ES-I3 (cell line): ENCODE data around the gene MAPK10.
"Not testable (repeated sequence)": the region's sequence is repeated elsewhere in the genome, so short reads cannot be mapped to it uniquely, and the experiment has no call there.

Experiments used
- H3K36me3 ChIP-seq: 2 replicates; pipeline ENCODE4 v1.6.1; 2013; ENCODE audit warnings: mild to moderate bottlenecking, low read length, control low read depth, moderate library complexity; ENCODE audit not compliant: insufficient read depth
- H3K4me1 ChIP-seq: 2 replicates; pipeline ENCODE4 v1.6.1; 2013; ENCODE audit warnings: mild to moderate bottlenecking, control low read depth, low read length; ENCODE audit not compliant: insufficient read depth
- H3K9ac ChIP-seq: 2 replicates; pipeline ENCODE4 v1.6.1; 2013; ENCODE audit warnings: low read depth, mild to moderate bottlenecking, low read length, moderate library complexity
- H3K9me3 ChIP-seq: 2 replicates; pipeline ENCODE4 v1.6.1; 2013; ENCODE audit warnings: mild to moderate bottlenecking, low read length, moderate library complexity; ENCODE audit not compliant: control insufficient read depth, insufficient read depth

Gene MAPK10

DNA sequence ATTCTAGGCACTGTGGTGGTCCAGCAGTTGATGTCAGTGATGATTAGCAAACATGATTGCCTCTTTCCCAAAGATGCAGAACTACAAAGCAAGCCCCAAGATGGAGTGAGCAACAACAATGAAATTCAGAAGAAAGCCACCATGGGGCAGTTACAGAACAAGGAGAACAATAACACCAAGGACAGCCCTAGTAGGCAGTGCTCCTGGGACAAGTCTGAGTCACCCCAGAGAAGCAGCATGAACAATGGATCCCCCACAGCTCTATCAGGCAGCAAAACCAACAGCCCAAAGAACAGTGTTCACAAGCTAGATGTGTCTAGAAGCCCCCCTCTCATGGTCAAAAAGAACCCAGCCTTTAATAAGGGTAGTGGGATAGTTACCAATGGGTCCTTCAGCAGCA, 365.3 kb downstream of the MAPK10 start:
- no peak overlapping the region for H3K9ac ChIP-seq
- H3K4me1 ChIP-seq, result no peaks in the 10 kb centered on the region
- H3K36me3 ChIP-seq, result no peaks in the 10 kb centered on the region
- no peaks in the 10 kb centered on the region for H3K9me3 ChIP-seq

- H3K9me3 ChIP-seq, result no peaks in the 10 kb centered on the region
- no peak overlapping the region for H3K9ac ChIP-seq
- no peaks in the 10 kb centered on the region for H3K36me3 ChIP-seq
- no peaks in the 10 kb centered on the region for H3K4me1 ChIP-seq
Measured at GRCh38 chr4:85993641-85994040, 366.2 kb downstream of the MAPK10 start.

DNA sequence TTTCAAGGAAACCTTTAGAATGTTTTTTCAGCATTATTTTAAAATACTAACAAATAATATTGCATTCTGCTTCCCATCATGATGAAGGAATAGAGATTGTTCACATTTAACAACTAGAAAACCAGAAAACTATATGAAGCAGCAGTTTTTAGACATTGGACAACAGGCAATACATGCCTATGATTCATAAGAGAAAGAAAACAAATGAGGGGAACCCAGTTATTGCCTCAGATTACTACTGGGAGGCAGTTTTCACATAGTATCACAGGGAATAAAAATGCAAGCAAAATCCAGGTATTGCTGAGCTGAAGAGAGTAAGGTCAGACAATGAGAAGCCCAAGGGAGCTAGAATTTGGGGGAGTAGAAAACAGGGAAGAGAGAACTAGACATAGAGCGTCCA, 373.6 kb downstream of the MAPK10 start:
- Histone ChIP-seq H3K9me3 (no peaks in the 10 kb centered on the region; the same call in 1 of the 2 replicates), H3K36me3 (no peaks in the 10 kb centered on the region), H3K4me1 (no peaks in the 10 kb centered on the region), H3K9ac (no peak overlapping the region)

DNA sequence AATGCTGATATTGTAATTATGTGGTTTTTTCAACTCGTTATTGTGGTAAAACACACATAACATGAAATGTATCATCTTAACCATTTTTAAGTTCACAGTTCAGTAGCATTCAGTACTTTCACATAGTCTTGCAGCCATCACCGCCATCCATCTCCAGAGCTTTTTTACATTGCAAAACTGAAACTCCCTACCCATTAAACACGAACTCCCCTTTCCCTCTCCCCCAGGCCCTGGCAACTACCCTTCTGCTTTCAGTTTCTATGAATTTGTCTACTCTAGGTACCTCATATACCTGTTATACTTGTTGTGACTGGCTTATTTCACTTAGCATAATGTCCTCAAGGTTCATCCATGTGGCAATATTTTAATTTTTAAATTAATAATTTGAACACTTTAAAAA, 380.6 kb downstream of the MAPK10 start:
- no peak overlapping the region for H3K9ac ChIP-seq
- H3K9me3 ChIP-seq, result no peaks in the 10 kb centered on the region; the same call in 1 of the 2 replicates
- no peaks in the 10 kb centered on the region for H3K4me1 ChIP-seq
- no peaks in the 10 kb centered on the region for H3K36me3 ChIP-seq

DNA sequence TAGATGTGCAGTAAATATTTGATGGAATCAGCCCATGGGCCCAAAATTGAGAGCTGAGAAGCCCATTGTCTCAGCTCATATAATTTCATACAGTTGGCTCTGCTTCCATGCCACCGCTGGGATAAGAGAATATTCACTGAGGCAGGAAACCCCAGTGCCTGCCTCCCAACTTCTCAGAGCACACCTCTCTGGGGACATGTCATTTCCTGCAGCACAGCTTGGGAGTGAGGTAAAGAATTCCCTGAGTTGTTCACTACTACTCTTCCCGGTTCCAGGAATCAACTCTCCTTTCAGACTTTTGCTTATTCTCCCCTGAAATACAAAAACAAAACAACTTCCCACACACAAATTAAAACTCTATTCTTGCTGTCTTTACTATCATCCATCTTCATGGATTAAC, 389.3 kb downstream of the MAPK10 start:
- 0 out of 2 replicates have a peak, but pooled peaks cover 6% of the 10 kb centered on the region for H3K4me1 ChIP-seq

GRCh38 chr4:85968945-85969819, 390.7 kb downstream of the MAPK10 start:
- no peak overlapping the region for H3K9ac ChIP-seq
- no peaks in the 10 kb centered on the region for H3K36me3 ChIP-seq
- H3K9me3 ChIP-seq, result no peaks in the 10 kb centered on the region
- 0 out of 2 replicates have a peak, but pooled peaks cover 6% of the 10 kb centered on the region for H3K4me1 ChIP-seq

More for the DNA sequence above, 389.3 kb downstream of the MAPK10 start:
- Histone ChIP-seq H3K9me3 (no peaks in the 10 kb centered on the region), H3K9ac (no peak overlapping the region), H3K36me3 (no peaks in the 10 kb centered on the region)

- H3K4me1 ChIP-seq, result 0 out of 2 replicates have a peak, but pooled peaks cover 6% of the 10 kb centered on the region
- H3K36me3 ChIP-seq, result no peaks in the 10 kb centered on the region
- no peaks in the 10 kb centered on the region for H3K9me3 ChIP-seq
- H3K9ac ChIP-seq, result no peak overlapping the region
Measured at GRCh38 chr4:85967872-85968271, 392.0 kb downstream of the MAPK10 start.

GRCh38 chr4:85966373-85966772, 393.5 kb downstream of the MAPK10 start:
- Histone ChIP-seq H3K9me3 (no peaks in the 10 kb centered on the region), H3K36me3 (no peaks in the 10 kb centered on the region), H3K4me1 (0 out of 2 replicates have a peak, but pooled peaks cover 6% of the 10 kb centered on the region), H3K9ac (no peak overlapping the region)

DNA sequence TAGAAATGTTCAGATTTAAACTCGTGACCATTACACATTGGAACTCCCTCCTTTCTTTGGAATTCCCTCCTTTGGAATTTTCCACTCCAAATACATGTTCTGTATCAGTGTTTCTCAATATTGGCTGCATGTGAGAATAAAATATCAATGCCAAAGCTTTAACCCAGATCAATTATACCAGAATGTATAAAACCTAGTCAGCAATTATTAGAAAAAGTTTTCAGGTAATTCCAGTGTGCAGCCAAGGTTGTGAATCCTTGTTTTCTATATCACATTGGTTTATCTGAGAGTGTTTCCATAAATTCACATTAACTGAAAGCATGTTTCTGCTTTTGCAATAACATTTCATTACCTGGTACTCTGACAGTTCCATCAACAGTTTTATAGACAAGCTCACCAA, 394.3 kb downstream of the MAPK10 start:
- Histone ChIP-seq H3K4me1 (0 out of 2 replicates have a peak, but pooled peaks cover 6% of the 10 kb centered on the region), H3K36me3 (no peaks in the 10 kb centered on the region), H3K9me3 (no peaks in the 10 kb centered on the region), H3K9ac (no peak overlapping the region)

GRCh38 chr4:85965017-85965416, 394.8 kb downstream of the MAPK10 start:
- not testable (repeated sequence) for H3K36me3 ChIP-seq, H3K4me1 ChIP-seq, H3K9me3 ChIP-seq, H3K9ac ChIP-seq

DNA sequence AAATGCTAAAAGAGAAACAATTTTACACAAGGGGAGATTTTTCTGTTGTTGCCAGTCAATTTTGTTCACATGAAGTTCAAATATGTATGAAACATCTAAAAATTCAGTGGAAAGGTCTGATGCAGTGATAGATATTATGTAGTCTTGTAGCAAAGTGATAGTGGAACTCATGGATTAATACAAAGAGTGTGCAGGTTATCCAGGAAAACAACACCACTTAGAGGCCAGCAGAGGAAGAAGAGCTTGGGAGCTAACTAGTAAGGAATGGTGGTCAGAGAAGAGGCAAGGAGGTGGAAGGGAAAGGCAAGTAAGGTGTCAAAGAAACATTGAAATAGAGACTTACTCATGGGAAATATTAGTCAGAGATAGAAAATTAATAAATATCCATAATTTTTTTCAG, 395.6 kb downstream of the MAPK10 start:
- no peak overlapping the region for H3K9ac ChIP-seq
- no peaks in the 10 kb centered on the region for H3K9me3 ChIP-seq
- H3K4me1 ChIP-seq, result 0 out of 2 replicates have a peak, but pooled peaks cover 6% of the 10 kb centered on the region
- H3K36me3 ChIP-seq, result no peaks in the 10 kb centered on the region

DNA sequence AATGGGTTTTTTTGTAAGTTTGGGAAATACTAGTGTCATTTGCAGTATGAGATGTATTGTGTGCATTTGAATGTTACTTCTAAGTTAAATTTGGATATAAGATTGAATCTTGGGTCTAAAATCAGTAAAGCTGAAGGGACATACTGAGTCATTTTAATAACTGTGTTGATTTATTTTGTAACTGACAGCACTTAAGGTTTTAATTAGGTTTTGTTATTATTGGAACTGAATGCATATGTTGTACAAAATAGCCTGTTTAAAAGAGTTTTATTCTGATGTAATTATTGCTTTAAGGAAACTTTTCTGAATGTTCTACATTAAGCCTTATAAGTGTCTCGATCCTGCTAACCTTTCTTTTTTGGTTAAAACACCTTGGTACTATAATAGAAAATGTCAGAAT, 396.6 kb downstream of the MAPK10 start:
- Histone ChIP-seq H3K4me1 (0 out of 2 replicates have a peak, but pooled peaks cover 6% of the 10 kb centered on the region), H3K9ac (no peak overlapping the region), H3K9me3 (no peaks in the 10 kb centered on the region), H3K36me3 (no peaks in the 10 kb centered on the region)

DNA sequence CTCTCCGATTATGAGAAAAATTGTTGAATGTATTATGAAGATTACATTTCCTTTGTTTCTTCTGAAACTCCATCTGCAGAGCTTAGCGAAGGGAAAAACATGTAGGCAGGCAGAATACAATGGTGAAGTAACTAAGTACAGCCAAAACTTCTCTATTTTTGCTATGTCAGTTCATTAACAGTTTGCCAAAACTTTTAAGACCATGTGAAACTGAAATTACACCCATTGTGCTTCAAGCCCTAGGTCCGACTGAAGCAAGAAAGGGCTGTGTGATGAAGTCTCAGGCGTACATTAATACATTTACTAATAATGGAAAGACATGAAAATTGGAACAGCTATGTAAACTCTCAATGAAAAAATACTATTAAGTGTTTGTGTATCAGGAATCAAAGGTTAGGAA, 398.0 kb downstream of the MAPK10 start:
- Histone ChIP-seq H3K9ac (no peak overlapping the region), H3K36me3 (no peaks in the 10 kb centered on the region), H3K9me3 (no peaks in the 10 kb centered on the region), H3K4me1 (no peaks in the 10 kb centered on the region)

DNA sequence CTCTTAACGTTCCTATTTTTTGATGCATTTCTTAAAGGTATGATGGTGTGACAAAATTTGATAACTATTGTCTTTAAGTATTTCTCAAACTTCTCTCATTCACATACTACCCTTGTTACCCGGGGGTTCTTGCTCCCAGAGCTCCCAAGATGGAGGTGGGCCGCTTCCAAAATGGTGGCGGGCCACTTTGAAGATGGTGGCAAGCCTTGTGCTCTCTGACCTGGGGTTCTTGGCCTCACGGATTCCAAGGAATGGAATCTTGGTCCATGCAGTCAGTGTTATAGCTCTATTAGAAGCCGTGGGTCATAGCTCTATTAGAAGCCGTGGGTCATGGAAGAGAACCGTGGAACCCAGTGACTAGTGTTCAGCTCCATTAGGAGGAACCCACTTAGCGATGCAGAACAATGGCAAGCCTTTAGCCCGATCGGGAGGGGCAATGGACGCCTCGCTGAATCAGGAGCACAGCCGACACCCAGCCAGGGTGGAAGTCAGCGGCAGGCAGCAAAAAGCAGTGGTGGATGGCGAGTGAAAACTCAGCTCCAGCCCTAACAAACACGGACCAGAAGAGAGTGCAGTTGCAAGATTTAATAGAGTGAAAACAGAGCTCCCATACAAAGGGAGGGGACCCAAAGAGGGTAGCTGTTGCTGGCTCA, 403.4 kb downstream of the MAPK10 start:
- Histone ChIP-seq H3K36me3 (no peaks in the 10 kb centered on the region), H3K4me1 (peaks cover 29% of the 10 kb centered on the region), H3K9me3 (no peaks in the 10 kb centered on the region), H3K9ac (peak overlapping the region; percentile 52; the same call in 1 of the 2 replicates)
